Endothelial cell of umbilical vein (primary cell): ENCODE measurements around the gene AUTS2. TPM values are rescaled to one million over a fixed set of nuclear protein-coding genes. Genes with fewer than 3 reads are reported as not detected.

ENCODE experiments used
- BruUV-seq: library from RNA; stranded (reverse); fragments of 400-500 nt; replicated peaks from 2 replicates; lab custom pipeline; 2021; lab: Mats Ljungman, UMichigan
- CTCF ChIA-PET: fragments of 300-600, 350-600 bp; sonication (Branson Sonifier 250); formaldehyde crosslinking; loops from one replicate; lab custom pipeline; 2021; ENCODE audit warnings: antibody characterized with exemption, inconsistent platforms; lab: Charles Lee
- POLR2A ChIA-PET: fragments of 300-600, 350-600 bp; sonication (Branson Sonifier 250); formaldehyde crosslinking; loops from one replicate; lab custom pipeline; 2021; ENCODE audit warnings: antibody characterized with exemption, inconsistent platforms; lab: Charles Lee
- DNase-seq: peaks from one replicate; pipeline ENCODE4 v3.0.0-alpha.2; 2011; ENCODE audit warnings: low read depth, low spot score
- FAIRE-seq: peaks from 2 replicates; lab custom pipeline; 2011; peaks lifted over from hg19 to GRCh38; lab: Jason Lieb, UNC
- H2AFZ ChIP-seq: 2 replicates; pipeline ENCODE4 v1.6.0; 2012; ENCODE audit warnings: low read depth, low read length, control low read depth, inconsistent platforms
- H3K27ac ChIP-seq: 2 replicates; pipeline ENCODE4 v1.5.1; 2011; ENCODE audit warnings: low read depth, mild to moderate bottlenecking, control low read depth, low read length, moderate library complexity; ENCODE audit not compliant: insufficient read depth
- H3K27me3 ChIP-seq, 2 experiments: 2 replicates each; pipeline versions ENCODE4 v1.6.0 to v1.6.1; 2011; ENCODE audit warnings: low read length in 2 of 2, mixed read lengths in 1 of 2; ENCODE audit not compliant: control insufficient read depth in 2 of 2, insufficient read depth in 2 of 2
- H3K36me3 ChIP-seq, 2 experiments: 2 replicates in 1 of 2; 3 replicates in 1 of 2; pipeline ENCODE4 v1.5.1; 2011; ENCODE audit warnings: low read length in 2 of 2, mild to moderate bottlenecking in 1 of 2, moderate library complexity in 1 of 2; ENCODE audit not compliant: control insufficient read depth in 2 of 2, insufficient read depth in 2 of 2; ENCODE audit errors: extremely low read depth in 1 of 2
- H3K4me1 ChIP-seq: 3 replicates; pipeline ENCODE4 v1.5.1; 2011; ENCODE audit warnings: mild to moderate bottlenecking, low read length; ENCODE audit not compliant: control insufficient read depth, insufficient read depth; ENCODE audit errors: extremely low read depth
- H3K4me2 ChIP-seq: 2 replicates; pipeline ENCODE4 v1.6.1; 2011; ENCODE audit warnings: low read length, control low read depth, mixed read lengths; ENCODE audit not compliant: insufficient read depth
- H3K4me3 ChIP-seq, 3 experiments: fragments of 200-600 bp in 1 of 3; sonication (generic), shearing (Covaris generic) in 1 of 3; replicated peaks in 1 of 3; 2 replicates each; pipeline ENCODE4 v1.5.1; 2011 to 2016; ENCODE audit warnings: control low read depth in 3 of 3, low read length in 3 of 3, mild to moderate bottlenecking in 2 of 3, inconsistent platforms in 1 of 3, low read depth in 1 of 3, moderate library complexity in 1 of 3; ENCODE audit not compliant: insufficient read depth in 1 of 3
- H3K79me2 ChIP-seq: 2 replicates; pipeline ENCODE4 v1.6.0; 2012; ENCODE audit warnings: low read length, inconsistent platforms; ENCODE audit not compliant: control insufficient read depth, insufficient read depth
- H3K9ac ChIP-seq: replicated peaks from 2 replicates; pipeline ENCODE3; 2011; ENCODE audit warnings: low read length, control low read depth; ENCODE audit not compliant: insufficient read depth; ENCODE audit errors: extremely low read depth
- H3K9me1 ChIP-seq: replicated peaks from 3 replicates; pipeline ENCODE4 v1.6.0; 2011; ENCODE audit warnings: mild to moderate bottlenecking, low read length; ENCODE audit not compliant: control insufficient read depth, insufficient read depth; ENCODE audit errors: extremely low read depth
- H3K9me3 ChIP-seq: replicated peaks from 2 replicates; pipeline ENCODE4 v1.5.1; 2012; ENCODE audit warnings: low read length, inconsistent platforms; ENCODE audit not compliant: control insufficient read depth, insufficient read depth
- H4K20me1 ChIP-seq: replicated peaks from 2 replicates; pipeline ENCODE3; 2011; ENCODE audit warnings: mild to moderate bottlenecking, low read length; ENCODE audit not compliant: control insufficient read depth, insufficient read depth; ENCODE audit errors: extremely low read depth
- CTCF ChIP-seq, 2 donors: IDR thresholded peaks; 1 replicate in 1 of 2; 2 replicates in 1 of 2; pipeline ENCODE4 v1.5.1; 2011; ENCODE audit warnings: low read length in 2 of 2, mild to moderate bottlenecking in 2 of 2, moderate library complexity in 2 of 2, control low read depth in 1 of 2, inconsistent platforms in 1 of 2, low read depth in 1 of 2; ENCODE audit not compliant: insufficient read depth in 1 of 2; ENCODE audit errors: extremely low read depth in 1 of 2
- EZH2 ChIP-seq: IDR thresholded peaks from 2 replicates; pipeline ENCODE4 v1.6.1; 2012; ENCODE audit warnings: borderline replicate concordance, low read depth, mild to moderate bottlenecking, moderate library complexity, low read length, inconsistent platforms; ENCODE audit not compliant: severe bottlenecking
- FOS ChIP-seq: IDR thresholded peaks from 2 replicates; pipeline ENCODE4 v1.6.1; 2011; ENCODE audit warnings: mild to moderate bottlenecking, low read length, moderate library complexity, borderline replicate concordance; ENCODE audit not compliant: insufficient read depth
- GATA2 ChIP-seq: IDR thresholded peaks from 2 replicates; pipeline ENCODE4 v1.7.0; 2011; ENCODE audit warnings: low read depth, mild to moderate bottlenecking, moderate library complexity, mixed read lengths, low read length; ENCODE audit not compliant: insufficient read length, insufficient read depth
- JUN ChIP-seq: IDR thresholded peaks from 2 replicates; pipeline ENCODE4 v1.6.1; 2011; ENCODE audit warnings: borderline replicate concordance, low read depth; ENCODE audit not compliant: insufficient read length, insufficient read depth
- MYC ChIP-seq: IDR thresholded peaks from one replicate; pipeline ENCODE4 v1.6.1; 2011; ENCODE audit warnings: mild to moderate bottlenecking, low read depth, low read length
- POLR2A ChIP-seq: IDR thresholded peaks from 2 replicates; pipeline ENCODE4 v1.6.1; 2012; ENCODE audit warnings: low read depth, mild to moderate bottlenecking, control low read depth, low read length
- POLR2AphosphoS5 ChIP-seq: IDR thresholded peaks from 2 replicates; pipeline ENCODE4 v1.6.1; 2012; ENCODE audit warnings: low read depth, mild to moderate bottlenecking, control low read depth, low read length, moderate library complexity; ENCODE audit not compliant: insufficient read depth
- dilution Hi-C: fragments of 300-500 bp; cut with MboI; formaldehyde crosslinking; loops from one replicate; pipeline ENCODE4 v1.15.0; 2019; ENCODE audit warnings: low sequenced_read_pairs; ENCODE audit not compliant: extremely low pct_ligation_motif_present
- intact Hi-C: fragments of 100-400 bp; cut with micrococcal nuclease; formaldehyde crosslinking; loops from one replicate; pipeline ENCODE4 v1.10.0; 2022
- polyA plus RNA-seq, 4 experiments: library from polyadenylated mRNA; depleted of rRNA in 3 of 4; stranded (reverse) in 3 of 4; unstranded in 1 of 4; fragments of >200 nt; gene quantifications; 2 replicates each; pipeline versions ENCODE4 v1.2.1 to v1.2.3, GENCODE V29; 2011 to 2012; ENCODE audit warnings: missing spikeins in 1 of 4
- total RNA-seq: library from RNA; stranded (reverse); gene quantifications from 2 replicates; pipeline ENCODE4 v1.2.3, GENCODE V29; 2021
- TF ChIP-seq, protein P1 (sequence below): IDR thresholded peaks from 2 replicates; pipeline ENCODE4 v1.6.1; 2011; ENCODE audit not compliant: insufficient read depth, insufficient read length

The AUTS2 gene
- total and polyA plus RNA-seq, 2 donors (not counting 3 experiments of a cell fraction or from before 2014, with no cell fraction given), result 0.59 to 8.0 TPM

DNA sequence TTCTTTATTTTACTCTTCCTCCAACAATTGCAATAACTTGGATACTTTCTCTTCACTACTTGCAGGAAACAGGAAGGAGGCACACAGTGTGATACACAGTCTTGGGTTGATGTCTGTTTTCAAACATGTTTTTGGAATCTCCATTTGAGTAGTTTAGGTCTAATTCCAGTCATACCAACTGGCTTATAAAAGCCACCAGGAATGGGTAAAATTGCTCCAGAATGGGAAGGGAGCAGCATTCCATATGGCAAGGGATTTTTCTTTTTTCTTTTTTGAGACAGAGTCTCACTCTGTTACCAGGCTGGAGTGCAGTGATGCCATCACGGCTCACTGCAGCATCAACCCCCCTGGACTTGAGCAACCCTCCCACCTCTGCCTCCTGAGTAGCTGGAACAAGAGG lies 988.5 kb downstream of the AUTS2 start:
- BruUV-seq, result no TSS peak
- CTCF ChIA-PET, result no interaction called here
- Histone ChIP-seq H3K27ac (no peak overlapping the region), H3K27me3 (no peaks in the 10 kb centered on the region), H4K20me1 (no peaks in the 10 kb centered on the region), H3K36me3 (no peaks in the 10 kb centered on the region), H3K4me1 (no peaks in the 10 kb centered on the region), H3K4me2 (no peak overlapping the region), H3K9ac (no peak overlapping the region), H3K79me2 (no peaks in the 10 kb centered on the region), H3K9me1 (no peaks in the 10 kb centered on the region), H2AFZ (no peak overlapping the region), H3K4me3 (no peak overlapping the region), H3K9me3 (peaks cover 1% of the 10 kb centered on the region)
- no peak for TF ChIP-seq FOS
- TF ChIP-seq POLR2A, result no peak
- no peak for TF ChIP-seq EZH2
- TF ChIP-seq, protein P1, sequence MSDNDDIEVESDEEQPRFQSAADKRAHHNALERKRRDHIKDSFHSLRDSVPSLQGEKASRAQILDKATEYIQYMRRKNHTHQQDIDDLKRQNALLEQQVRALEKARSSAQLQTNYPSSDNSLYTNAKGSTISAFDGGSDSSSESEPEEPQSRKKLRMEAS, result no peak
- no peak for TF ChIP-seq JUN
- no peak for TF ChIP-seq MYC
- no peak for TF ChIP-seq POLR2AphosphoS5
- no peak for TF ChIP-seq GATA2
- TF ChIP-seq CTCF (IDR thresholded peaks at IDR 0.05; ENCODE audit: extremely low read depth in 1 of 2, insufficient read depth in 1 of 2, low read depth in 1 of 2, low read length in 2 of 2), result no peak
- dilution Hi-C loops, result no loop called here
- POLR2A ChIA-PET, result no interaction called here
- no peak for FAIRE-seq
- intact Hi-C loops, result no loop called here
- no peak for DNase-seq
